Pons (tissue), 1 donor: Measurements from ENCODE around the gene STAT3.
A peak's percentile ranks its signal among the peaks of the same experiment; 100 is the strongest.
"Not testable (repeated sequence)": the region's sequence is repeated elsewhere in the genome, so short reads cannot be mapped to it uniquely, and the experiment has no call there.

ENCODE experiments used
- DNase-seq: peaks from one replicate; pipeline ENCODE4 v3.0.0-alpha.2; 2016; ENCODE audit warnings: low spot score

STAT3 gene

DNA sequence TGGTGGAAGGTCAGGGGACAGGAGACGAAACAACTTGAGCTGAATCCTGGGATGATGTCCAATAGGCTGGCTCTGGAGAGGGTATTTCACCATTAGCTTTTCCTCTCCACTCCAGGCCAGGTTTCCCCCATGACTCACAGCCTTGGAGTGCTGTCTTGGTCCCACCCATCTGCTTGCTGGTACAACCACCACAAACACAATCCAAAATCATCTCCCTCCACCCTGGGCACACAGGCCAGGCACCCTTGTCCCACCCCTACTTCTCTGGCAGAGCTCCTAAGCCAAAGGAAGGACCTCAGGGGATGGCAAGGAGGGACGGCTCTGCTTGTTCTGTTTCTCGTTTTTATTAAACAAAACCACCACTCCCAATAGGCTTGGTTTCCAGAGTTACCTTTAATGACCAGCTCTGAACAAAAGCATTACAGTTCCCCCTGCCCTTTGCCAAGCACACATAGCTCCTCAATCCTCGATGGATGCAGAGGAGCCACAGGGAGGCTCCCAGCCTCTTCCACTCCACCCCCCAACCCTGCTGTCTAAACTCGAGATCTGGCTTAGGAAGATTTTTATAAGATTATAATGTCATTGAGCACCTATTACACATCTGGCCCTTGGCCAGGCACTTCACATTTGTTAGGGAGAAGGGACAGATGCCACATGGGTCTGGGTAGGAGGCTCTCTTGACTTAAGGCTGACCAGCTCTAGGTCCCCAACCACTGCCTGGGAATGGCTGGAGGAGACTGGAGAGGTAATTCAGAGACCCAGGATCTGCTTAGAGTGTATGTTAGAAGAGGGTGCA is 21.5 kb upstream of the STAT3 start:
- no peak for DNase-seq

DNA sequence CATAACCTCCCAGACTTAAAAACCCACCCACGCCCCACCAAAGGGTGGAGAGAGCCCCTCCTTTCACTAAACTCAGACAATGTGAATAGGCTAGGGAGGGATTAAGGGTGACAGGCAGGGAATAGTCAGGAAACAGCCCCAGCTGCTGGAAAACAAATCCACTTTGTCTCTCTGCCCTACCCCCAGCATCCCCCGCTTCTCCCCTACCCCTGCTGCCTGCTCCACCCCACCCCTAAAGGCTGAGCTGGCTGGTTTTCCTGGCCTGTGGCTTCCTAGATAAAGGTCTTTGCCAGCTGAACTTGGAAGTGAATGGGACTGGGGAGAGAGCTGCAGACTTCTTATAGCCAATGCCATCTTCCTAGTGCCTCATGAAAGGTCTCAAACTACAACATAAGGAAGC is 19.8 kb upstream of the STAT3 start:
- DNase-seq = peak; percentile 97

GRCh38 chr17:42407289-42407836 is 19.1 kb upstream of the STAT3 start:
- peak; percentile 92 for DNase-seq

- no peak for DNase-seq
Observed at GRCh38 chr17:42406615-42407288, 18.5 kb upstream of the STAT3 start.

- DNase-seq = peak; percentile 75
Observed at GRCh38 chr17:42405963-42406495, 17.8 kb upstream of the STAT3 start.

- no peak for DNase-seq
Observed at GRCh38 chr17:42405076-42405475, 16.8 kb upstream of the STAT3 start.

DNA sequence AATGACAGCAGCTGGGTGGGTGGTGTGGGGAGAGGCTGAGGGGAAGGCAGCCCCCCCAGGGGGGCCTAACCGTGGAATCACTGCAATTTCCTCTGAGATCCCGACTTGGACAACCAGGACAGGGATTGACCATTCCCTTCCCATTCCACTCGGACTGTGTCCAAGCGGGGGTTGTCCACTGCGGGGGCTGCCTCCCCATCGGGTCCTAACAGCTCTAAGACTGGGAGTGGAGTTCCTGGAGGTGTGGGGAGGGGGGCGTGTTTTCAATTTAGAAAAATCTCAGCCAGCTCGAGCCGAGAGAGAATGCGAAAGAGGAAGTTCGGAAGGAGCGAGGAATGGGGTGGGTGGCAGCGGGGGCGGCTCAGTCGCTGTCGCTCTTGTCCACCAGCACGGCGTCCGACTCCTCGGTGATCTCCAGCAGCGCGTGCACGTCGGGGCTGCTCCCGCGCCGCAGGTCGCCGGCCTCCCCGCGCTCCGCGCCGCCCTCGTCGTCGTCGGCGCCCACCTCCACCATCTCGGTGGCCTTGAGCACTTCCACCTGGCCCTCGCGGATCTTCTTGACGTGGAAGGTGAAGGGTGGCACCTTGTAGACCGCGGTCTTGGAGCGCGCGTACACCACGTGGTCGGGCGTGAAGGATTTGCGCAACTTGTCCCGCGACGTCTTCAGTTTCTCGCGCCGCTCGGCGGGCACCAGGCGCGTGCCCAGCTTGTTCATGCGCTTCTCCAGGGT is 16.2 kb upstream of the STAT3 start:
- no peak for DNase-seq

GRCh38 chr17:42403150-42403549 is 14.9 kb upstream of the STAT3 start:
- DNase-seq = no peak

DNA sequence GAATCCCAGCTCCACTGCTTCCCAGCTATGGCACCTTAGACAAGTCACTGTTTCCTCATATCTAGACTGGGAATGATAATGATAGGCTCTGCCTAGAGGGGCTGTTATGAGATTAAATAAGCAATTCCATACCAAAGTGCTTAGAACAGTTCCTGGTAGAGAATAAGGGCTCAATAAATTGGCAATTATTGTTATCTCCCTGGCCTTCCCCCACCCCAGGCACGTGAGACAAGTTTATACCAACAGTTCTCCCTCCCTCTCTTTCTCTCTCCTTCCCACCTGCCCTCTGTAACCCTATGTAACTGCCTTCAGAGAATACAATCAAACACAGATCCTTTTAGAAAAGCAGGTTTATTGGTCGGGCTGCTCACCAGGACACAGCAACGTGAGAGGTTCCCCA is 13.9 kb upstream of the STAT3 start:
- DNase-seq = no peak

GRCh38 chr17:42400844-42401375 is 12.7 kb upstream of the STAT3 start:
- DNase-seq = not testable (repeated sequence)

- DNase-seq = no peak
Observed at GRCh38 chr17:42399948-42400843, 12.0 kb upstream of the STAT3 start.

DNA sequence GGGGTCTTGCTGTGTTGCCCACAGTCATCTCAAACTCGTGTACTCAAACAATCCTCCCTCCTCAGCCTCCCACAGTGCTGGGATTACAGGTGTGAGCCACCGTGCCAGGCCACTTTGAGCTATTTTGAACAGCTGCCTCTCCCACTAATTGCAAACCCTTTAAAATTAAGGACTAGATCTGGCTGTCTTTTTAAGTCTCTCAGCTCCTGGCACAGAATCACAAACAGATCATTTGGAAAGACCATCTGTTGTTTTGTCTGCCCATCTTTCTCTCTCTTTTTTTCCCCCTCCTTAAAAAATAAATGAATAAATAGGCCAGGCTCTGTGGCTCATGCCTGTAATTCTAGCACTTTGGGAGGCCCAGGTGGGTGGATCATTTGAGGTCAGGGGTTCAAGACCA is 10.9 kb upstream of the STAT3 start:
- no peak for DNase-seq

DNA sequence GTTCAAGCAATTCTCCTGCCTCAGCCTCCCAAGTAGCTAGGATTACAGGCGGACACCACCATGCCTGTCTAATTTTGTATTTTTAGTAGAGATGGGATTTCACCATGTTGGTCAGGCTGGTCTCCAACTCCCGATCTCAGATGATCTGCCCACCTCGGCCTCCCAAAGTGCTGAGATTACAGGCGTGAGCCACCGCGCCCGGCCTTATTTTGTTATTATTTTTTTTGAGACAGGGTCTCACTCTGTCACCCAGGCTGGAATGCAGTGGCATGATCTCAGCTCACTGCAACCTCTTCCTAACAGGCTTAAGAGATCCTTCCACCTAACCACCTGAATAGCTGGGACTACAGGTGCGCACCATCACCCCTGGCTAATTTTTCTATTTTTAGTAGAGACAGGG is 7.4 kb upstream of the STAT3 start:
- not testable (repeated sequence) for DNase-seq

GRCh38 chr17:42394838-42395237 is 6.6 kb upstream of the STAT3 start:
- no peak for DNase-seq

DNA sequence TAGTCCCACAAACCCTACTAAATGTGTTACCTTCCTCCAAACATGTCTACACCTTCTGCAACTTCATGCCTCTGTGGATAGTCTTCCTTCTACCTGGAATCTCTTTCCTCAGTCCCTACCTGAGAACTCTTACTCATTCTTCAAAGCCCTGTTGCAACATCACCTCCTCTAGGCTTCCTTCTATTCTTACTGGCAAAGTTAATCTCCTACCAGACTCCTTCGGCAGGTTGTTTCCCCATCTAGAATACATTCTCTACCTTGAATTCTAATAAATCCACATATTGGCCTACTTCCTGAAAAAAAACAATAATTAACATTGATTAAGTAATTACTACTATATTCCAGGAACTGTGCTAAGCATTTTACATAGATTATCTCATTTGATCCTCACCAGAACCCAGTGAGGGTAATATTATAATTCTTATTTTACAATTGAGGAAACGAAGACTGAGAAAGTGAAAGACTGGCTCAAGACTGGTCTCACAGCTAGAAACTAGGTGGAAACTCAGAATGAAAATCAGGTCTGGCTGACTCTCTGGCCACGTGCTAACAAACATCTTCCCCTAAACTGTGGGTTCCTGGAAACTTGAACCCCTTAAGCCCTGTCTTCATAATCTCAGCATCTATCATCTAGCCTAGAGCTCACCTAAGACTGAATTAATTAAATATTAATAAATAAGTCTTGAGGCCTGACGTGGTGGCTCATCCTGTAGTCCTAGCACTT is 4.6 kb upstream of the STAT3 start:
- DNase-seq = no peak

DNA sequence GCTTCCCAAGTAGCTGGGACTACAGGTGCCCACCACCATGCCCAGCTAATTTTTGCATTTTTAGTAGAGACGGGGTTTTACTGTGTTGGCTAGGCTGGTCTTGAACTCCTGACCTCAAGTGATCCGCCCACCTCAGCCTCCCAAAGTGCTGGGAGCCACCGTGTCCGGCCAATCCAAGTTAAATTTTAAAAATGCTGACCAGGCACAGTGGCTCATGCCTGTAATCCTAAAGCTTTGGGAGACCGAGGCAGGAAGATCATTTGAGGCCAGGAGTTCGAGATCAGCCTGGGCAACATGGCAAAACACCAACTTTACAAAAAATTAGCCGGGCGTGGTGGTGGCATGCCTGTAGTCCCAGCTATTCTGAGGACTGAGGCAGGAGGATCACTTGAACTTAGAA is 3.2 kb upstream of the STAT3 start:
- DNase-seq = not testable (repeated sequence)

- DNase-seq = no peak
Observed at GRCh38 chr17:42389899-42390298, 1.7 kb upstream of the STAT3 start.

DNA sequence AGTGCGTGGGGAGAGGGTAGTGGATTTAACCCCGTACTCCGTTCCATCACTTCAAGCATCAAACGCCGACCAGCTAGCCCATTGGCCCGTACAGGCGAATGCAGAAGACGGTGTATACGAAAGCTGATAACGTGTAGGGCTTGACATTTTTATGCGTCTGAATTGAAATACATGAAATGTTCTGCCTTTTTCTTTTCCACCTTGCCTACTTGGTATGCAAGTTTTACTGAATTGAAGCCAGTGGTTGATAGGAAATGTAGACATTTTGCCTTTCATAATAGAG is 834 bp upstream of the STAT3 start:
- no peak for DNase-seq

DNA sequence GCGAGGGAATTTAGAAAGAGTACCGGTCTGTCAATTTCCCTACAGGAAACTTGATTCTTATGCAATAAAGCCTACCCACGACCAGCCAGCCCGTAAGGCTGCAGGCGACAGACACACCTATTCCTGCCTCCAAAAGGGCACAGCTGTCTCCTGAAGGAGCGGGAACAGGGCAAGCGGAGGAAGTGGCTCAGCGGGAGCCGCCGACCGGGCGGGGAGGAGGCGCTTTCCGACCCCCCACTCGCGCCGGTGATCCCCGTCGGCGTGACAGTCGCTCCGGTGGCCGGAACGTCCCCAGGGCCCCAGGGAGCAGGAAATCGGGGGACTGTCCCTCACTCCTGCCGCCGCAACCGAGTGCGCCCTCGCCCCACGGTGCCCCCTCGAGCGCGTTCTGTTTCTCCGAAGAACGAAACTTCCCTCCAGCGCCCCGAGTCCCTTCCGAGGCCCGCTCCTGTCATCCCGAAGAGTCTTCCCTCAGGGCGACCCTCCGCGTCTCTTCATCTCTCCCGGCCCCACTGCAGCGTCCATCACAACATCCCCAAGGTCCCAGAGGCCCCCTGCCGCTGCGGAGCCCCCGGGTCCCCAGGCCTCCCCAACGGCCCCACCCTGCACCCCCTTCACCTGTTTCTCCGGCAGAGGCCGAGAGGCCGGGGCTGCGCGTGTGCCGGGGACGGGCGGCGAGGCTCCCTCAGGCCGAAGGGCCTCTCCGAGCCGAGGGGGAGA is 421 bp downstream of the STAT3 start:
- DNase-seq = no peak
